ENCODE data around the gene EIF2S1.

GRCh38 chr14:67372833-67373232 lies 12.7 kb downstream of the EIF2S1 start:
- TF ChIP-seq POLR2A (IDR thresholded peaks at IDR 0.05) (no peak), CTCF (IDR thresholded peaks at IDR 0.05) (no peak)

All from heart left ventricle (tissue), 13 donors.